K562 (cell line): ENCODE data around the gene LEO1. TPM values are rescaled to one million over a fixed set of nuclear protein-coding genes. Genes with fewer than 3 reads are reported as not detected.

Experiments
- ATF7 ChIP-seq: fragments of 450-650 bp; IDR thresholded peaks from 2 replicates; pipeline ENCODE4 v1.7.1; 2014; ENCODE audit warnings: mild to moderate bottlenecking, moderate library complexity
- BACH1 ChIP-seq: fragments of 200-800 bp; sonication (Bioruptor generic); IDR thresholded peaks from 2 replicates; pipeline ENCODE4 v1.6.1; 2016; ENCODE audit warnings: missing genetic modification characterization, missing compliant biosample characterization
- BRD9 ChIP-seq: fragments of 450-650 bp; IDR thresholded peaks from 2 replicates; pipeline ENCODE4 v1.6.1; 2018; ENCODE audit warnings: low read depth; ENCODE audit not compliant: partially characterized antibody
- CBX2 ChIP-seq: fragments of 200-600 bp; sonication (generic); IDR thresholded peaks from one replicate; pipeline ENCODE4 v1.6.1; 2012; ENCODE audit warnings: mild to moderate bottlenecking, low read length, inconsistent platforms; ENCODE audit not compliant: insufficient read depth, poor library complexity, severe bottlenecking
- CBX3 ChIP-seq, 2 experiments: IDR thresholded peaks; 1 replicate in 1 of 2; 2 replicates in 1 of 2; pipeline ENCODE4 v1.6.1; 2012; ENCODE audit warnings: inconsistent platforms in 2 of 2, low read length in 2 of 2, borderline replicate concordance in 1 of 2, control low read depth in 1 of 2
- GATA2 ChIP-seq: sonication (generic); formaldehyde crosslinking; IDR thresholded peaks from 2 replicates; pipeline ENCODE4 v1.4.0; 2020; ENCODE audit warnings: mild to moderate bottlenecking, missing genetic modification reagents
- MAZ ChIP-seq, 2 experiments: fragments of 450-650 bp in 1 of 2; sonication (generic) in 1 of 2; formaldehyde crosslinking; IDR thresholded peaks in 1 of 2; conservative IDR thresholded peaks in 1 of 2; 2 replicates each; pipeline versions ENCODE4 v1.4.0 to v1.5.0; 2020; ENCODE audit warnings: mild to moderate bottlenecking in 1 of 2, missing genetic modification reagents in 1 of 2
- NCOA1 ChIP-seq: fragments of 450-650 bp; IDR thresholded peaks from 2 replicates; pipeline ENCODE4 v1.6.1; 2016; ENCODE audit warnings: low read depth
- NCOA6 ChIP-seq: fragments of 450-650 bp; IDR thresholded peaks from 2 replicates; pipeline ENCODE4 v1.6.1; 2017; ENCODE audit warnings: mild to moderate bottlenecking
- NELFE ChIP-seq: IDR thresholded peaks from 2 replicates; pipeline ENCODE4 v1.6.1; 2011; ENCODE audit warnings: mild to moderate bottlenecking; ENCODE audit not compliant: insufficient read depth, insufficient read length
- PBX2 ChIP-seq, 2 experiments: IDR thresholded peaks in 1 of 2; conservative IDR thresholded peaks in 1 of 2; 2 replicates each; pipeline ENCODE4 v1.6.1; 2016; ENCODE audit warnings: low read depth in 2 of 2, mild to moderate bottlenecking in 1 of 2, missing compliant biosample characterization in 1 of 2, missing genetic modification characterization in 1 of 2, moderate library complexity in 1 of 2
- RAD51 ChIP-seq: fragments of 450-650 bp; IDR thresholded peaks from 2 replicates; pipeline ENCODE4 v1.7.1; 2016; ENCODE audit warnings: low read depth, mild to moderate bottlenecking, borderline replicate concordance
- WHSC1 ChIP-seq: IDR thresholded peaks from one replicate; pipeline ENCODE4 v1.6.1; 2012; ENCODE audit warnings: low read length, control low read depth, inconsistent platforms
- ZBTB11 ChIP-seq, 3 experiments: fragments of 200-800 bp in 1 of 3; fragments of 250-450 bp in 1 of 3; fragments of 450-650 bp in 1 of 3; sonication (Bioruptor Pico) in 1 of 3; sonication (Bioruptor generic) in 1 of 3; formaldehyde crosslinking in 1 of 3; IDR thresholded peaks; 2 replicates each; pipeline versions ENCODE4 v1.6.1 to v1.8.0; 2016 to 2022; ENCODE audit warnings: mild to moderate bottlenecking in 2 of 3, missing genetic modification characterization in 2 of 3, missing compliant biosample characterization in 1 of 3, moderate library complexity in 1 of 3
- ZFP1 ChIP-seq: fragments of 450-650 bp; formaldehyde crosslinking; IDR thresholded peaks from 2 replicates; pipeline ENCODE4 v1.4.0; 2020; ENCODE audit warnings: mild to moderate bottlenecking, mixed read lengths
- ZFX ChIP-seq: sonication (generic); formaldehyde crosslinking; IDR thresholded peaks from 2 replicates; pipeline ENCODE4 v1.8.0; 2022; ENCODE audit warnings: mild to moderate bottlenecking, missing genetic modification reagents, moderate library complexity
- ZKSCAN1 ChIP-seq: fragments of 150-350 bp; IDR thresholded peaks from 2 replicates; pipeline ENCODE4 v1.6.1; 2016; ENCODE audit warnings: low read depth, low read length
- ZNF398 ChIP-seq: fragments of 250-450 bp; sonication (Bioruptor Pico); IDR thresholded peaks from 2 replicates; pipeline ENCODE4 v1.8.0; 2021; ENCODE audit warnings: moderate library complexity, mild to moderate bottlenecking, inconsistent platforms
- polyA plus RNA-seq, 8 experiments: library from polyadenylated mRNA; depleted of rRNA in 4 of 8; stranded (reverse) in 5 of 8; unstranded in 3 of 8; fragments of >200 nt; fragmentation: Nextera tagmentation in 2 of 8; fragmentation: Illumina TruSeq in 1 of 8; extraction: Ambion mirVana in 2 of 8; extraction: Trizol in 1 of 8; gene quantifications; 2 replicates each; pipeline versions ENCODE4 v1.2.1 to v1.2.3, GENCODE V29; 2011 to 2014; ENCODE audit warnings: inconsistent platforms in 1 of 8, missing spikeins in 1 of 8
- total RNA-seq, 7 experiments: library from RNA; depleted of rRNA in 6 of 7; stranded (reverse); fragments of >200 nt in 6 of 7; fragmentation: Illumina TruSeq in 2 of 7; extraction: Trizol in 2 of 7; gene quantifications; 2 replicates each; pipeline versions ENCODE4 v1.2.1 to v1.2.3, GENCODE V29; 2011 to 2021; ENCODE audit warnings: low replicate concordance in 1 of 7

The LEO1 gene
- total and polyA plus RNA-seq, 9 of the 15 experiments (the other 6 are each of a cell fraction or from before 2014, with no cell fraction given): 8.4 to 48.3 (median 37.9) TPM

GRCh38 chr15:51971375-51972133 is at the start of gene LEO1 (continued):
- TF ChIP-seq ZKSCAN1 (0 out of 2 replicates have a peak, but pooled peaks have one; percentile 35), CBX2 (no peak), BACH1 (tag) (0 out of 2 replicates have a peak, but pooled peaks have one; percentile 19), ZBTB11 (CRISPR knock-in tag; IDR thresholded peaks at IDR 0.05) (0 out of 6 replicates have a peak, but pooled peaks of 1 of the 3 experiments have one; percentile 52), NELFE (no peak), ZFX (CRISPR knock-in tag) (peak; percentile 66), ZNF398 (CRISPR knock-in tag) (no peak), GATA2 (CRISPR knock-in tag) (no peak), ZFP1 (CRISPR knock-in tag) (no peak), CBX3 (IDR thresholded peaks at IDR 0.05; ENCODE audit: borderline replicate concordance in 1 of 2, low read length in 2 of 2) (0 out of 3 replicates have a peak, but pooled peaks of 1 of the 2 experiments have one; percentile 14), NCOA1 (0 out of 2 replicates have a peak, but pooled peaks have one; percentile 54), RAD51 (no peak; the same call in 1 of the 2 replicates), PBX2 (CRISPR knock-in tag; IDR thresholded peaks at IDR 0.05; ENCODE audit: low read depth) (no peak), PBX2 (tag; conservative IDR thresholded peaks at IDR 0.05; ENCODE audit: low read depth) (no peak), NCOA6 (no peak), WHSC1 (no peak), BRD9 (peak; percentile 69), MAZ (CRISPR knock-in tag; conservative IDR thresholded peaks at IDR 0.05 in 1 of 2, IDR thresholded peaks at IDR 0.05 in 1 of 2) (peak; percentile 82 to 85), ATF7 (peak; percentile 78)
